Parathyroid adenoma (tissue), 2 donors: ENCODE results near the gene PDZRN3.

Experiments used
- H2AFZ ChIP-seq: fragments of 300-600 bp; sonication (generic); one replicate; pipeline ENCODE4 v1.7.0; 2017; ENCODE audit warnings: antibody characterized with exemption, mild to moderate bottlenecking
- H3K27ac ChIP-seq: fragments of 300-600 bp; sonication (generic); one replicate; pipeline ENCODE4 v1.7.0; 2017
- H3K27me3 ChIP-seq: fragments of 300-600 bp; sonication (generic); one replicate; pipeline ENCODE4 v1.7.0; 2017; ENCODE audit warnings: low read length; ENCODE audit not compliant: control insufficient read depth, insufficient read depth
- H3K36me3 ChIP-seq: fragments of 300-600 bp; sonication (generic); one replicate; pipeline ENCODE4 v1.7.0; 2017; ENCODE audit warnings: low read length; ENCODE audit not compliant: control insufficient read depth, insufficient read depth
- H3K4me1 ChIP-seq: fragments of 300-600 bp; sonication (generic); one replicate; pipeline ENCODE4 v1.7.0; 2017; ENCODE audit warnings: control low read depth
- H3K4me2 ChIP-seq: fragments of 300-600 bp; sonication (generic); one replicate; pipeline ENCODE4 v1.7.0; 2017; ENCODE audit warnings: low read length
- H3K4me3 ChIP-seq: fragments of 300-600 bp; sonication (generic); one replicate; pipeline ENCODE4 v1.7.0; 2017; ENCODE audit warnings: low read depth, low read length
- H3K79me2 ChIP-seq: fragments of 300-600 bp; sonication (generic); one replicate; pipeline ENCODE4 v1.7.0; 2017; ENCODE audit warnings: control low read depth
- H3K9ac ChIP-seq: fragments of 300-600 bp; sonication (generic); one replicate; pipeline ENCODE4 v1.7.0; 2017; ENCODE audit warnings: mild to moderate bottlenecking
- H3K9me3 ChIP-seq: fragments of 300-600 bp; sonication (generic); one replicate; pipeline ENCODE4 v1.7.0; 2017; ENCODE audit warnings: low read length; ENCODE audit not compliant: control insufficient read depth
- TF ChIP-seq, protein P1 (sequence below): fragments of 300-600 bp; sonication (generic); IDR thresholded peaks from one replicate; pipeline ENCODE4 v1.7.0; 2017; ENCODE audit warnings: antibody characterized with exemption, mild to moderate bottlenecking
- donor health status: primary hyperparathyroidism.

The PDZRN3 gene

DNA sequence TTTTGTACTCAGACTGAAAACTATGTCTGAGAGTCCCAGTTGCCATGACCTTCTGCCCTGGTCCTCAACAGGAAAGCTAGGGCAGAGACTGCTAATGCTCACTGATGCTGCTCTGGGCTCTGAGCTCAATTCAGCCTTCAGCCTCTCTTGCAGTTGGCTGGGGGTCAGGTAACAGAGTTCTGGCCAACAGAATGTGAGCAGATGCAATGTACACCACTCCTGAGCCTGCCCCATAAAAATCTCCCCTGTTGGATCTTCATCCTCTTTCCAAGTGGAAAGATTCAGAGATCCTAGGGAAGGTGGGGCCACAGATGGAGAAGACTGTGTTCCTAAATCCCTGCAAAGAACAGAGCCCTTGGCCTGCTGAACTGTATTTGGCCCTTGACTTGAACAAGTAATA lies 87.8 kb downstream of the PDZRN3 start:
- TF ChIP-seq, protein P1, sequence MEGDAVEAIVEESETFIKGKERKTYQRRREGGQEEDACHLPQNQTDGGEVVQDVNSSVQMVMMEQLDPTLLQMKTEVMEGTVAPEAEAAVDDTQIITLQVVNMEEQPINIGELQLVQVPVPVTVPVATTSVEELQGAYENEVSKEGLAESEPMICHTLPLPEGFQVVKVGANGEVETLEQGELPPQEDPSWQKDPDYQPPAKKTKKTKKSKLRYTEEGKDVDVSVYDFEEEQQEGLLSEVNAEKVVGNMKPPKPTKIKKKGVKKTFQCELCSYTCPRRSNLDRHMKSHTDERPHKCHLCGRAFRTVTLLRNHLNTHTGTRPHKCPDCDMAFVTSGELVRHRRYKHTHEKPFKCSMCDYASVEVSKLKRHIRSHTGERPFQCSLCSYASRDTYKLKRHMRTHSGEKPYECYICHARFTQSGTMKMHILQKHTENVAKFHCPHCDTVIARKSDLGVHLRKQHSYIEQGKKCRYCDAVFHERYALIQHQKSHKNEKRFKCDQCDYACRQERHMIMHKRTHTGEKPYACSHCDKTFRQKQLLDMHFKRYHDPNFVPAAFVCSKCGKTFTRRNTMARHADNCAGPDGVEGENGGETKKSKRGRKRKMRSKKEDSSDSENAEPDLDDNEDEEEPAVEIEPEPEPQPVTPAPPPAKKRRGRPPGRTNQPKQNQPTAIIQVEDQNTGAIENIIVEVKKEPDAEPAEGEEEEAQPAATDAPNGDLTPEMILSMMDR, result no peak
- no peak overlapping the region for H3K9ac ChIP-seq
- H3K27me3 ChIP-seq, result no peaks in the 10 kb centered on the region
- no peak overlapping the region for H3K27ac ChIP-seq
- no peaks in the 10 kb centered on the region for H3K4me1 ChIP-seq
- no peaks in the 10 kb centered on the region for H3K9me3 ChIP-seq
- no peak overlapping the region for H2AFZ ChIP-seq
- no peaks in the 10 kb centered on the region for H3K36me3 ChIP-seq
- no peaks in the 10 kb centered on the region for H3K79me2 ChIP-seq
- H3K4me3 ChIP-seq, result no peak overlapping the region
- H3K4me2 ChIP-seq, result no peak overlapping the region

DNA sequence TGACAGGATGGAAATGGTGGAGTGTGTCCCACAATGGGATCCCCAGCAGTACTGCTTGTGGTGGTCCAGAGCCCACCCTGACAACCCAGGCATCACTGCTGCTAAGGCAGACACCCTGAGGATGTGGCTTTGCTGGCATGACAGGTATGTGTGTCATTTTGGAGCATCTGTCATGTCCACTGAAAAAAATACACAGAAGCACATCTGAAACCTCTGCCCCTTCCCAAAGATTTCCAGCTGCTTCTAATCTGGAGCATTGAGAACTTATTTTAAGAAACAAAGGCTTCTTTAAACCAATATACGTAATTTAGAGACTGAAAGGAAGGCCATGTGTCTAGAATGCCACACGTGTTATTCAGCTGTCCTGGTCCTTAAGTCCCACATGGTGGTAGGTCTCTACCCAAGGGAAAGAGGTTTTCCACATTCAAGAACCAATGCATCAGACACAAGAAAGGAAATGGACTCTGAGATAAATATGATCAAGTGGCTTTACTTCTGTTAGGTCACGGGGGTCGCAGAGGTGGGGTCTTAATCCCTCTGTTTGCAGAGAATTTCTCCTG lies 88.3 kb downstream of the PDZRN3 start:
- Histone ChIP-seq H3K4me2 (no peak overlapping the region), H3K4me1 (no peaks in the 10 kb centered on the region), H3K4me3 (no peak overlapping the region), H3K9me3 (no peaks in the 10 kb centered on the region), H2AFZ (no peak overlapping the region), H3K27me3 (no peaks in the 10 kb centered on the region), H3K36me3 (no peaks in the 10 kb centered on the region), H3K9ac (no peak overlapping the region), H3K27ac (no peak overlapping the region), H3K79me2 (no peaks in the 10 kb centered on the region)
- TF ChIP-seq, protein P1, result no peak

DNA sequence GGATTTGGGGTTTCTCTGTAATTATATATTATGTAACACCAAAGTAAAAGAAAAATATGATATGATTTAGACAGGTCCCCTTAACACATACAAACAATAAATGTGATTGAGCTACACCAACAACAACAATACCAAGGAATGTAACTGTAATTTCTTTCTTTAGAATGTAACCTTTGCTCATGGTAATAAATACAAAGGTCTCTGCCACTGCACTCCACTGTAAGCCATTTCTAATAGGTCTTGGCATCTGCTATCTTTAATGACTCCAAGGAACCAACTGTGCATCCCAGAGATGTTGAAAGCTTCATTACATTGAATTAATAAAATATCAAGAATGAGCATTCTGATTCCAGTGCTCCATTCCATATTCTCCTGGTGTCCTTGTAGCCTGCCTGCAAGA lies 88.8 kb downstream of the PDZRN3 start:
- H3K27ac ChIP-seq, result no peak overlapping the region
- TF ChIP-seq, protein P1, result no peak
- no peak overlapping the region for H3K9ac ChIP-seq
- no peaks in the 10 kb centered on the region for H3K36me3 ChIP-seq
- H3K79me2 ChIP-seq, result no peaks in the 10 kb centered on the region
- H3K27me3 ChIP-seq, result no peaks in the 10 kb centered on the region
- H2AFZ ChIP-seq, result no peak overlapping the region
- H3K4me1 ChIP-seq, result no peaks in the 10 kb centered on the region
- no peak overlapping the region for H3K4me3 ChIP-seq
- H3K4me2 ChIP-seq, result no peak overlapping the region
- no peaks in the 10 kb centered on the region for H3K9me3 ChIP-seq

DNA sequence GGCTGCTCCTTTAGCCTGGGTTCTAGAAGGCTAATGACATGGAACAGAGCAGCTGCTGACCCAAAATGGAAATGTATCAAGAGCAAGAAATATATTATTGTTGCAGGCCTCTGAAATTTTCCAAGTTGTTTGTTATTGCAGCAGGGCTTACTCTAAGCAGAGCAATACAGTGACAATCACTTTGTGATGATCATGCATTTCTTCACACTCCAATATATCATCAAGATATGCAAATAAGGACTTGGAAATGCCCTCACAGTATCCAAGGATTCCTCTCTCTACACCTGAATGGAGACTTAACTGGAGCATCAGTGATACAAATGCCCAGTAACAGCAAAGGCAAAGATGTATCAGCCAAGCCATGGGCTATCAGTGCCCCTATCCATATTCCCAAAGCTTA lies 89.6 kb downstream of the PDZRN3 start:
- H3K27ac ChIP-seq, result no peak overlapping the region

DNA sequence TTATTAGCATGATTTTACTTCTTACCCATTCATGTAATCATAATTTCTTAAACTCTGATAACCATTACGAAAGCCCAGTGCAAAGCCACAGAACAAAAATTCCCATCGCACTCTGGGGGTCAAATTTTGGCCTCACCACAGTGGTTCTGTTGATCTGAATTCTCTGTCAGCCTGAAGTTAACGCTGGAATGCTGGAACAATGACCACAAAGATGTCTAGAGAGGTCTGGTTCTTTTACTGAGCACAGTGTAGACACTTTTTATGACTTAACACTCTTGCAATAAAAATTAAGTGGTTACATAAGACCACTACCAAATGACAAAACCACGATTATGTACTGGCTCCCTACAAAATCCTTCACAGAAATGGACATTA lies 94.7 kb downstream of the PDZRN3 start:
- H3K4me2 ChIP-seq, result no peak overlapping the region
- no peak overlapping the region for H3K9ac ChIP-seq
- H3K27ac ChIP-seq, result no peak overlapping the region
- H3K4me1 ChIP-seq, result no peaks in the 10 kb centered on the region
- no peaks in the 10 kb centered on the region for H3K79me2 ChIP-seq
- H3K4me3 ChIP-seq, result no peak overlapping the region
- no peaks in the 10 kb centered on the region for H3K27me3 ChIP-seq
- no peaks in the 10 kb centered on the region for H3K9me3 ChIP-seq
- H2AFZ ChIP-seq, result no peak overlapping the region
- TF ChIP-seq, protein P1, result no peak
- H3K36me3 ChIP-seq, result no peaks in the 10 kb centered on the region

More for the DNA sequence above, 89.6 kb downstream of the PDZRN3 start:
- Histone ChIP-seq H3K27me3 (no peaks in the 10 kb centered on the region), H3K9me3 (no peaks in the 10 kb centered on the region), H3K4me2 (no peak overlapping the region), H3K9ac (no peak overlapping the region), H3K79me2 (no peaks in the 10 kb centered on the region), H3K4me1 (no peaks in the 10 kb centered on the region), H3K36me3 (no peaks in the 10 kb centered on the region), H3K4me3 (no peak overlapping the region), H2AFZ (no peak overlapping the region)
- TF ChIP-seq, protein P1, result no peak
